PFSK-1 (cell line): ENCODE results near the gene SMARCA4.

Source experiments
- SIN3A ChIP-seq: IDR thresholded peaks from 2 replicates; pipeline ENCODE4 v1.6.1; 2012; ENCODE audit warnings: mild to moderate bottlenecking, low read length, moderate library complexity, borderline replicate concordance; ENCODE audit not compliant: insufficient read depth
- TAF1 ChIP-seq: IDR thresholded peaks from 2 replicates; pipeline ENCODE4 v1.6.1; 2012; ENCODE audit warnings: low read length, control low read depth, borderline replicate concordance; ENCODE audit not compliant: insufficient read depth
- TF ChIP-seq, protein P1 (sequence below), 2 experiments: IDR thresholded peaks; 2 replicates each; pipeline versions ENCODE4 v1.6.1 to v1.8.0; 2011 to 2012; ENCODE audit warnings: low read depth in 2 of 2, low read length in 2 of 2, control low read depth in 1 of 2, inconsistent platforms in 1 of 2, mild to moderate bottlenecking in 1 of 2, moderate library complexity in 1 of 2; ENCODE audit not compliant: insufficient read depth in 1 of 2

DNA sequence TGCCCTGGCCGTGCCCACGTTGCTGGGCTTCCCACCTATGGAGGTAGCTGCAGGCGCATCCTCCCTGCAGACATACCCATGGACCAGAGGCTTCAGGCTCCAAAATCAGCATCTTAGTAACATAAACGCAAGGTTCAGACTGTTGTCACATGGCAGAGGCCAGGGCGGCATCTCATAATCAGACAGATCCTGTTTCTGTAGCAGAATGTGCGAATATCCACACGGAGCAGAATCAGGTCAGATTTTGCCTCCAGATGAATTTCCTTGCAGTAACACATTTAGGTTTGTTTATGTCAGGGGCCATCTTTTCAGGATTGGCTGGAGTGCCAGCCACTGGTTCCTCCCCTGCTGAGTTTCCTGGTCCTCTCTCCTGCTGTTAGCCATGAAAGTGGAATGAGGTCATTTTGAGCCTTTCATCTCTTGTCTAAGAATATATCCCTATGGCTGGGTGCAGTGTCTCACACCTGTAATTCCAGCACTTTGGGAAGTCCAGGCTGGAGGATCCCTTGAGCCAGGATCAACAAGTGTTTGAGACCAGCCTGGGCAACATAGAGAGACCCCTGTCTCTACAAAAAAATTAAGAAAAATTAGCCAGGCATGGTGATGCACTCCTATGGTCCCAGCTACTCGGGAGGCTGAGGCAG lies 20.5 kb downstream of the SMARCA4 start:
- TF ChIP-seq TAF1 (no peak), SIN3A (no peak)
- TF ChIP-seq, protein P1, sequence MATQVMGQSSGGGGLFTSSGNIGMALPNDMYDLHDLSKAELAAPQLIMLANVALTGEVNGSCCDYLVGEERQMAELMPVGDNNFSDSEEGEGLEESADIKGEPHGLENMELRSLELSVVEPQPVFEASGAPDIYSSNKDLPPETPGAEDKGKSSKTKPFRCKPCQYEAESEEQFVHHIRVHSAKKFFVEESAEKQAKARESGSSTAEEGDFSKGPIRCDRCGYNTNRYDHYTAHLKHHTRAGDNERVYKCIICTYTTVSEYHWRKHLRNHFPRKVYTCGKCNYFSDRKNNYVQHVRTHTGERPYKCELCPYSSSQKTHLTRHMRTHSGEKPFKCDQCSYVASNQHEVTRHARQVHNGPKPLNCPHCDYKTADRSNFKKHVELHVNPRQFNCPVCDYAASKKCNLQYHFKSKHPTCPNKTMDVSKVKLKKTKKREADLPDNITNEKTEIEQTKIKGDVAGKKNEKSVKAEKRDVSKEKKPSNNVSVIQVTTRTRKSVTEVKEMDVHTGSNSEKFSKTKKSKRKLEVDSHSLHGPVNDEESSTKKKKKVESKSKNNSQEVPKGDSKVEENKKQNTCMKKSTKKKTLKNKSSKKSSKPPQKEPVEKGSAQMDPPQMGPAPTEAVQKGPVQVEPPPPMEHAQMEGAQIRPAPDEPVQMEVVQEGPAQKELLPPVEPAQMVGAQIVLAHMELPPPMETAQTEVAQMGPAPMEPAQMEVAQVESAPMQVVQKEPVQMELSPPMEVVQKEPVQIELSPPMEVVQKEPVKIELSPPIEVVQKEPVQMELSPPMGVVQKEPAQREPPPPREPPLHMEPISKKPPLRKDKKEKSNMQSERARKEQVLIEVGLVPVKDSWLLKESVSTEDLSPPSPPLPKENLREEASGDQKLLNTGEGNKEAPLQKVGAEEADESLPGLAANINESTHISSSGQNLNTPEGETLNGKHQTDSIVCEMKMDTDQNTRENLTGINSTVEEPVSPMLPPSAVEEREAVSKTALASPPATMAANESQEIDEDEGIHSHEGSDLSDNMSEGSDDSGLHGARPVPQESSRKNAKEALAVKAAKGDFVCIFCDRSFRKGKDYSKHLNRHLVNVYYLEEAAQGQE (IDR thresholded peaks at IDR 0.05; ENCODE audit: insufficient read depth in 1 of 2, low read depth in 2 of 2, low read length in 2 of 2): no peak
